A673 (cell line): Measurements from ENCODE around the gene SPAG16. TPM values are rescaled to one million over a fixed set of nuclear protein-coding genes. Genes with fewer than 3 reads are reported as not detected.

Source experiments
- BruUV-seq: library from RNA; stranded (reverse); fragments of 400-500 nt; replicated peaks from 2 replicates; lab custom pipeline; 2021; lab: Mats Ljungman, UMichigan
- CTCF ChIA-PET: fragments of 300-600 bp; sonication (Branson Sonifier 250); formaldehyde crosslinking; loops from one replicate; lab custom pipeline; 2022; ENCODE audit warnings: antibody characterized with exemption; lab: Charles Lee
- POLR2A ChIA-PET: fragments of 300-600 bp; sonication (Branson Sonifier 250); formaldehyde crosslinking; loops from one replicate; lab custom pipeline; 2022; ENCODE audit warnings: antibody characterized with exemption; ENCODE audit not compliant: low non-redundant PET; lab: Charles Lee
- DNase-seq: peaks from one replicate; pipeline ENCODE4 v3.0.0-alpha.2; 2015; ENCODE audit warnings: low spot score
- H3K27ac ChIP-seq: fragments of 200-600 bp; sonication (generic); 2 replicates; pipeline ENCODE4 v1.5.1; 2016; ENCODE audit warnings: mixed run types, low read depth, mild to moderate bottlenecking, mixed read lengths, antibody characterized with exemption, low read length; ENCODE audit not compliant: poor library complexity, severe bottlenecking
- H3K27me3 ChIP-seq: fragments of 200-600 bp; sonication (generic); replicated peaks from 2 replicates; pipeline ENCODE4 v1.6.1; 2017; ENCODE audit warnings: mixed run types, low read depth, mild to moderate bottlenecking, mixed read lengths, antibody characterized with exemption, low read length; ENCODE audit not compliant: insufficient read depth, poor library complexity
- H3K36me3 ChIP-seq: fragments of 200-600 bp; sonication (generic); 2 replicates; pipeline ENCODE4 v1.6.1; 2016; ENCODE audit warnings: mixed run types, mild to moderate bottlenecking, mixed read lengths, antibody characterized with exemption, low read length; ENCODE audit not compliant: insufficient read depth, poor library complexity, severe bottlenecking
- H3K4me1 ChIP-seq: fragments of 200-600 bp; sonication (generic); 2 replicates; pipeline ENCODE4 v1.6.1; 2017; ENCODE audit warnings: mixed run types, mild to moderate bottlenecking, mixed read lengths, antibody characterized with exemption, low read length; ENCODE audit not compliant: insufficient read depth, poor library complexity, severe bottlenecking
- H3K4me3 ChIP-seq: fragments of 200-600 bp; sonication (generic); 2 replicates; pipeline ENCODE4 v1.5.1; 2016; ENCODE audit warnings: low read depth, mixed run types, mild to moderate bottlenecking, mixed read lengths, low read length; ENCODE audit not compliant: poor library complexity, severe bottlenecking
- H3K9me3 ChIP-seq: fragments of 200-600 bp; sonication (generic); 2 replicates; pipeline ENCODE4 v1.6.1; 2016; ENCODE audit warnings: mixed run types, low read depth, mild to moderate bottlenecking, mixed read lengths, antibody characterized with exemption, low read length; ENCODE audit not compliant: poor library complexity, severe bottlenecking
- CTCF ChIP-seq: fragments of 300-800, 200-600 bp; sonication (generic); conservative IDR thresholded peaks from 2 replicates; pipeline ENCODE4 v1.5.1; 2017; ENCODE audit warnings: low read depth, mild to moderate bottlenecking, antibody characterized with exemption, low read length, moderate library complexity, mixed read lengths
- EZH2 ChIP-seq: fragments of 200-600 bp; sonication (generic); IDR thresholded peaks from 2 replicates; pipeline ENCODE4 v1.6.1; 2017; ENCODE audit warnings: borderline replicate concordance, low read depth, mild to moderate bottlenecking, mixed read lengths, antibody characterized with exemption, low read length; ENCODE audit not compliant: poor library complexity, severe bottlenecking
- intact Hi-C: fragments of 100-400 bp; cut with micrococcal nuclease; formaldehyde crosslinking; loops from one replicate; pipeline ENCODE4 v1.10.0; 2022; ENCODE audit not compliant: unreplicated experiment
- total RNA-seq: library from RNA; stranded (reverse); gene quantifications from 2 replicates; pipeline ENCODE4 v1.2.3, GENCODE V29; 2021

Gene SPAG16
- total RNA-seq, 1 experiment from 2014 or later = 13.1 TPM

DNA sequence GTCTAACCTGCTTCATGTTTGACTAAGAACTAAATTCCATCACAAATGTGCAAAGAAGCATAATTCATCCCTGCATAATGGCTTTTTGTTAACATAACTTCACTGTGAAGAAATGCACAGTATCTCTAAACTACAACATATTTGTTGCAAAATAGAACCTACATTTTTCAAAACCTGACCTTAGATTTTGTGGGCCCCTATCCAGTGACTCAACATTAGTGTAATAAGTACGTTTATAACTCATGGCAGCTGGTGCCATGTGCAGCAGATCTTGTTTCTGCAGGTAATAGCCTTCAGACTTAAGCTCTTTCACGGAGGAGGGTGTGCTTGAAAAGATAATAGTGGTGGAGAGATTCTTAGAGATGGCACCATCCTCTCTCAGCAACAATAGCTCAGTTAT lies 1098.0 kb downstream of the SPAG16 start:
- Histone ChIP-seq H3K27ac (no peak overlapping the region), H3K27me3 (no peaks in the 10 kb centered on the region), H3K4me3 (no peak overlapping the region), H3K4me1 (no peaks in the 10 kb centered on the region), H3K36me3 (no peaks in the 10 kb centered on the region), H3K9me3 (no peaks in the 10 kb centered on the region)
- no peak for DNase-seq
- no TSS peak for BruUV-seq
- TF ChIP-seq CTCF = no peak
- TF ChIP-seq EZH2 = no peak
- intact Hi-C loops = no loop called here
- ChIA-PET POLR2A (interaction anchor here (0.7 kb wide), 1 partner anchor 261 kb away, joined by 3 read pairs; no protein-coding TSS in a partner anchor), CTCF (no interaction called here)

GRCh38 chr2:214386720-214387119 lies 1102.5 kb downstream of the SPAG16 start:
- Histone ChIP-seq H3K4me1 (no peaks in the 10 kb centered on the region), H3K27ac (no peak overlapping the region), H3K9me3 (no peaks in the 10 kb centered on the region), H3K27me3 (no peaks in the 10 kb centered on the region), H3K36me3 (no peaks in the 10 kb centered on the region), H3K4me3 (no peak overlapping the region)
- DNase-seq = no peak
- ChIA-PET POLR2A (no interaction called here), CTCF (no interaction called here)
- TF ChIP-seq CTCF (no peak), EZH2 (no peak)
- BruUV-seq = no TSS peak
- intact Hi-C loops = no loop called here

DNA sequence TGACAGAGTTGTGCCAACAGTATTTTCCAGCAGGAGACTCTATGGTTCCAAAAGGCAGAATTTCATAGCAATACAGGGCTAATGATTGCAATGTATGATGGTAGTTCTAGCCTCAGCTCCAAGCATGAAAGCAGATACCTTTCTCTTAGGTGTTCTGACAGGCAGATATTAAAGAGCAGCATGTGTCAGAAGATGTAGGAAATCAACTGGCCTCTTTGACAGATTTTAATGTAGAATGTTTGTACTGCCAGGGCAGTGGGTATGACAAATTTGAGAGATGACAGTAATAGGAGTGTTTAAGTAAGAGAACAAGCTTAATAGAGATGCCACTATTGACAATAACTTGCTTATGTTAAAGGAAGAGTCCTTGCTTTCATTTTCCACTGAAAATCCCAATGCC lies 1105.1 kb downstream of the SPAG16 start:
- Histone ChIP-seq H3K27me3 (no peaks in the 10 kb centered on the region), H3K27ac (no peak overlapping the region), H3K4me1 (no peaks in the 10 kb centered on the region), H3K9me3 (no peaks in the 10 kb centered on the region), H3K36me3 (no peaks in the 10 kb centered on the region), H3K4me3 (no peak overlapping the region)
- no peak for DNase-seq
- TF ChIP-seq EZH2 (no peak), CTCF (no peak)
- intact Hi-C loops = no loop called here
- no TSS peak for BruUV-seq
- CTCF ChIA-PET = no interaction called here
- POLR2A ChIA-PET = no interaction called here
